Gastroesophageal sphincter (tissue), 3 donors: ENCODE data around the gene ZSWIM3.
"Not testable (repeated sequence)": the region's sequence is repeated elsewhere in the genome, so short reads cannot be mapped to it uniquely, and the experiment has no call there.

ENCODE experiments used
- EP300 ChIP-seq: sonication (generic); formaldehyde crosslinking; IDR thresholded peaks from one replicate; pipeline ENCODE4 v1.6.1; 2017; ENCODE audit warnings: antibody characterized with exemption, mild to moderate bottlenecking
- TF ChIP-seq, protein P1 (sequence below), 4 experiments: fragments of 200-600 bp in 2 of 4; fragments of 450-650 bp in 2 of 4; sonication (generic) in 1 of 4; IDR thresholded peaks; one replicate each; pipeline ENCODE4 v1.5.1; 2017 to 2019; ENCODE audit warnings: antibody characterized with exemption in 4 of 4, mild to moderate bottlenecking in 2 of 4, moderate library complexity in 2 of 4

DNA sequence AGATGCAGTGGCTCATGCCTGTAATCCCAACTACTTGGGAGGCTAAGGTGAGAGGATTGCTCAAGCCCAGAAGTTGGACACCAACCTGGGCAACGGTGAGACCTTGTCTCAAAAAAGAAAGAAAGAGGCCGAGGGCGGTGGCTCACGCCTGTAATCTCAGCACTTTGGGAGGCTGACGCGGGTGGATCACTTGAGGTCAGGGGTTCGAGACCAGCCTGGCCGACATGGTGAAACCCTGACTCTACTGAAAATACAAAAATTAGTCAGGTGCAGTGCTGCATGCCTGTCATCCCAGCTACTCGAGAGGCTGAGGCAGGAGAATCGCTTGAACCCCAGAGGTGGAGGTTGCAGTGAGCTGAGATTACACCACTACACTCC is 16.7 kb downstream of the ZSWIM3 start:
- TF ChIP-seq, protein P1, sequence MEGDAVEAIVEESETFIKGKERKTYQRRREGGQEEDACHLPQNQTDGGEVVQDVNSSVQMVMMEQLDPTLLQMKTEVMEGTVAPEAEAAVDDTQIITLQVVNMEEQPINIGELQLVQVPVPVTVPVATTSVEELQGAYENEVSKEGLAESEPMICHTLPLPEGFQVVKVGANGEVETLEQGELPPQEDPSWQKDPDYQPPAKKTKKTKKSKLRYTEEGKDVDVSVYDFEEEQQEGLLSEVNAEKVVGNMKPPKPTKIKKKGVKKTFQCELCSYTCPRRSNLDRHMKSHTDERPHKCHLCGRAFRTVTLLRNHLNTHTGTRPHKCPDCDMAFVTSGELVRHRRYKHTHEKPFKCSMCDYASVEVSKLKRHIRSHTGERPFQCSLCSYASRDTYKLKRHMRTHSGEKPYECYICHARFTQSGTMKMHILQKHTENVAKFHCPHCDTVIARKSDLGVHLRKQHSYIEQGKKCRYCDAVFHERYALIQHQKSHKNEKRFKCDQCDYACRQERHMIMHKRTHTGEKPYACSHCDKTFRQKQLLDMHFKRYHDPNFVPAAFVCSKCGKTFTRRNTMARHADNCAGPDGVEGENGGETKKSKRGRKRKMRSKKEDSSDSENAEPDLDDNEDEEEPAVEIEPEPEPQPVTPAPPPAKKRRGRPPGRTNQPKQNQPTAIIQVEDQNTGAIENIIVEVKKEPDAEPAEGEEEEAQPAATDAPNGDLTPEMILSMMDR (IDR thresholded peaks at IDR 0.05): not testable (repeated sequence)
- TF ChIP-seq EP300: not testable (repeated sequence)
